GM12865 (cell line): Measurements from ENCODE around the gene PLVAP.

Experiments used
- DNase-seq: peaks from one replicate; pipeline ENCODE4 v3.0.0; 2010; ENCODE audit warnings: low read depth
- H3K4me3 ChIP-seq: 2 replicates; pipeline ENCODE4 v1.5.1; 2011; ENCODE audit warnings: mild to moderate bottlenecking, low read depth, low read length, control low read depth
- CTCF ChIP-seq: IDR thresholded peaks from 2 replicates; pipeline ENCODE4 v1.5.1; 2011; ENCODE audit warnings: low read length, control low read depth, low read depth, inconsistent platforms; ENCODE audit not compliant: insufficient read depth; ENCODE audit errors: missing control alignments

Gene PLVAP

GRCh38 chr19:17353386-17353785, 23.8 kb downstream of the PLVAP start:
- no peak for TF ChIP-seq CTCF
- H3K4me3 ChIP-seq = no peak overlapping the region
- no peak for DNase-seq

- no peak for DNase-seq
- no peak overlapping the region for H3K4me3 ChIP-seq
Observed at GRCh38 chr19:17352608-17353280, 24.4 kb downstream of the PLVAP start.

GRCh38 chr19:17351815-17352435, 25.2 kb downstream of the PLVAP start:
- TF ChIP-seq CTCF = no peak
- no peak for DNase-seq
- H3K4me3 ChIP-seq = no peak overlapping the region

More at GRCh38 chr19:17352608-17353280, 24.4 kb downstream of the PLVAP start:
- TF ChIP-seq CTCF = no peak

GRCh38 chr19:17348700-17349099, 28.4 kb downstream of the PLVAP start:
- H3K4me3 ChIP-seq = no peak overlapping the region
- no peak for TF ChIP-seq CTCF
- no peak for DNase-seq

- no peak overlapping the region for H3K4me3 ChIP-seq
- TF ChIP-seq CTCF = no peak
- no peak for DNase-seq
Observed at GRCh38 chr19:17347877-17348276, 29.3 kb downstream of the PLVAP start.

- no peak overlapping the region for H3K4me3 ChIP-seq
- TF ChIP-seq CTCF = no peak
- no peak for DNase-seq
Observed at GRCh38 chr19:17347361-17347760, 29.8 kb downstream of the PLVAP start.
